GM12878 (cell line): Measurements from ENCODE around the gene GPER1. TPM values are rescaled to one million over a fixed set of nuclear protein-coding genes. Genes with fewer than 3 reads are reported as not detected.

ENCODE experiments used
- ATAC-seq: fragments of 200-7000 bp; cut with Tn5 transposase; 3 replicates; pipeline ENCODE4 v1.9.1; 2020; ENCODE audit warnings: mild to moderate bottlenecking, moderate library complexity
- BruUV-seq: library from RNA; stranded (reverse); fragments of 400-500 nt; replicated peaks from 2 replicates; lab custom pipeline; 2021; lab: Mats Ljungman, UMichigan
- CTCF ChIA-PET: fragments of 300-600 bp; sonication (Branson Sonifier 250); formaldehyde crosslinking; extraction: SDS; loops from one replicate; lab custom pipeline; 2021; ENCODE audit warnings: inconsistent platforms; lab: Yijun Ruan, JAX
- POLR2A ChIA-PET: fragments of 350-600 bp; formaldehyde crosslinking; extraction: SDS; loops from one replicate; lab custom pipeline; 2021; ENCODE audit warnings: inconsistent platforms; lab: Charles Lee
- RAD21 ChIA-PET: fragments of 300-600 bp; sonication (Branson Sonifier 250); formaldehyde crosslinking; loops from one replicate; lab custom pipeline; 2023; ENCODE audit warnings: antibody characterized with exemption; ENCODE audit not compliant: unreplicated experiment; lab: Charles Lee
- SMC1A ChIA-PET: fragments of 300-600 bp; sonication (Branson Sonifier 250); formaldehyde crosslinking; loops from one replicate; lab custom pipeline; 2023; ENCODE audit not compliant: unreplicated experiment, uncharacterized antibody; lab: Charles Lee
- DNase-seq: peaks from one replicate; pipeline ENCODE4 v3.0.0-alpha.2; 2011; ENCODE audit warnings: low read depth, low spot score
- FAIRE-seq: peaks from 3 replicates; lab custom pipeline; 2011; peaks lifted over from hg19 to GRCh38; lab: Jason Lieb, UNC
- H2AFZ ChIP-seq: 2 replicates; pipeline ENCODE4 v1.6.0; 2011; ENCODE audit warnings: low read depth, low read length, control low read depth; ENCODE audit not compliant: control insufficient read depth
- H3K27ac ChIP-seq: 2 replicates; pipeline ENCODE4 v1.5.1; 2011; ENCODE audit warnings: control low read depth; ENCODE audit not compliant: control insufficient read depth, insufficient read depth
- H3K27me3 ChIP-seq, 2 experiments: replicated peaks in 1 of 2; 2 replicates each; pipeline versions ENCODE4 v1.6.0 to v1.6.1; 2011; ENCODE audit warnings: low read length in 1 of 2; ENCODE audit not compliant: control insufficient read depth in 2 of 2, insufficient read depth in 2 of 2
- H3K36me3 ChIP-seq, 2 experiments: 2 replicates each; pipeline ENCODE4 v1.5.1; 2011; ENCODE audit warnings: low read length in 1 of 2; ENCODE audit not compliant: control insufficient read depth in 2 of 2, insufficient read depth in 2 of 2
- H3K4me1 ChIP-seq: 2 replicates; pipeline ENCODE4 v1.6.1; 2011; ENCODE audit warnings: mild to moderate bottlenecking, low read length, moderate library complexity, mixed read lengths; ENCODE audit not compliant: control insufficient read depth, insufficient read depth
- H3K4me2 ChIP-seq: 2 replicates; pipeline ENCODE4 v1.6.0; 2011; ENCODE audit warnings: control low read depth; ENCODE audit not compliant: control insufficient read depth, insufficient read depth
- H3K4me3 ChIP-seq: fragments of 200-600 bp; sonication (generic); 2 replicates; pipeline ENCODE4 v1.5.1; 2016
- H3K79me2 ChIP-seq: 2 replicates; pipeline ENCODE4 v1.6.0; 2011; ENCODE audit warnings: low read length; ENCODE audit not compliant: control insufficient read depth, insufficient read depth
- H3K9ac ChIP-seq: 2 replicates; pipeline ENCODE4 v1.8.0; 2011; ENCODE audit warnings: low read length, control low read depth, mixed read lengths; ENCODE audit not compliant: control insufficient read depth, insufficient read depth
- H3K9me3 ChIP-seq: replicated peaks from 3 replicates; pipeline ENCODE4 v1.5.1; 2011; ENCODE audit warnings: mild to moderate bottlenecking, low read length; ENCODE audit not compliant: control insufficient read depth, insufficient read depth
- H4K20me1 ChIP-seq: 2 replicates; pipeline ENCODE4 v1.6.0; 2011; ENCODE audit not compliant: control insufficient read depth, insufficient read depth
- CUX1 ChIP-seq: IDR thresholded peaks from 2 replicates; pipeline ENCODE4 v1.6.1; 2012; ENCODE audit warnings: improper control_type of control experiment, low read depth, low read length; ENCODE audit not compliant: insufficient replicate concordance
- EGR1 ChIP-seq, 2 experiments: IDR thresholded peaks; 1 replicate in 1 of 2; 2 replicates in 1 of 2; pipeline ENCODE4 v1.6.1; 2011 to 2012; ENCODE audit warnings: low read depth in 2 of 2, low read length in 2 of 2, borderline replicate concordance in 1 of 2, mild to moderate bottlenecking in 1 of 2, moderate library complexity in 1 of 2
- EZH2 ChIP-seq: IDR thresholded peaks from 2 replicates; pipeline ENCODE4 v1.6.1; 2012; ENCODE audit warnings: low read depth, mild to moderate bottlenecking, control low read depth, inconsistent platforms, low read length, borderline replicate concordance; ENCODE audit not compliant: control insufficient read depth
- FOXM1 ChIP-seq: IDR thresholded peaks from 2 replicates; pipeline ENCODE4 v1.6.1; 2012; ENCODE audit warnings: low read depth, mild to moderate bottlenecking, inconsistent platforms, low read length, moderate library complexity
- IKZF2 ChIP-seq, 2 experiments: fragments of 450-650 bp; IDR thresholded peaks; 2 replicates each; pipeline ENCODE4 v1.6.1; 2017; ENCODE audit warnings: mild to moderate bottlenecking in 2 of 2, moderate library complexity in 2 of 2
- IRF4 ChIP-seq: IDR thresholded peaks from 2 replicates; pipeline ENCODE4 v1.6.1; 2011; ENCODE audit warnings: low read depth, low read length
- MTA3 ChIP-seq: IDR thresholded peaks from 2 replicates; pipeline ENCODE4 v1.6.1; 2012; ENCODE audit warnings: low read length, inconsistent platforms, borderline replicate concordance
- RUNX3 ChIP-seq: IDR thresholded peaks from 2 replicates; pipeline ENCODE4 v1.6.1; 2012; ENCODE audit warnings: low read length, inconsistent platforms
- STAT1 ChIP-seq: fragments of 450-650 bp; conservative IDR thresholded peaks from 2 replicates; pipeline ENCODE4 v1.6.1; 2014; ENCODE audit warnings: antibody characterized with exemption, mild to moderate bottlenecking
- WGBS: methylation state at CpG from one replicate; pipeline ENCODE4 v1.1.6; 2016; ENCODE audit warnings: low lambda C conversion rate; ENCODE audit not compliant: insufficient replicate concordance, insufficient coverage; ENCODE audit errors: missing lambda C conversion rate; 5-methylcytosine and 5-hydroxymethylcytosine counted together
- in situ Hi-C: fragments of 300-500 bp; cut with MboI; formaldehyde crosslinking; loops from 9 replicates; pipeline ENCODE4 v1.14.3; 2018; ENCODE audit warnings: mixed read lengths
- intact Hi-C: fragments of 100-400 bp; cut with micrococcal nuclease; formaldehyde crosslinking; loops from one replicate; pipeline ENCODE4 v1.14.2; 2022; ENCODE audit not compliant: unreplicated experiment
- polyA plus RNA-seq, 11 experiments: library from polyadenylated mRNA; depleted of rRNA in 4 of 11; unstranded in 6 of 11; stranded (reverse) in 5 of 11; fragments of >200 nt; fragmentation: Nextera tagmentation in 4 of 11; fragmentation: Illumina TruSeq in 1 of 11; extraction: Ambion mirVana in 4 of 11; extraction: Trizol in 1 of 11; gene quantifications; 1 replicate in 1 of 11; 2 replicates in 10 of 11; pipeline versions ENCODE4 v1.2.1 to v1.2.3, GENCODE V29; 2011 to 2016; ENCODE audit warnings: inconsistent platforms in 2 of 11, missing spikeins in 2 of 11, low read depth in 1 of 11
- total RNA-seq, 4 experiments: library from RNA; depleted of rRNA in 3 of 4; stranded (reverse); fragments of >200 nt in 3 of 4; fragmentation: Illumina TruSeq in 1 of 4; extraction: Trizol in 1 of 4; gene quantifications; 2 replicates each; pipeline versions ENCODE4 v1.2.1 to v1.2.3, GENCODE V29; 2013 to 2021
- TF ChIP-seq, protein P1 (sequence below): fragments of 450-650 bp; IDR thresholded peaks from 2 replicates; pipeline ENCODE4 v1.6.1; 2017; ENCODE audit warnings: mild to moderate bottlenecking, low read depth, inconsistent platforms; ENCODE audit not compliant: poor library complexity, severe bottlenecking

GPER1 gene
- total and polyA plus RNA-seq, 10 of the 15 experiments (the other 5 are each of a cell fraction or from before 2014, with no cell fraction given): 0.03 to 6.5 (median 2.6) TPM

GRCh38 chr7:1123715-1124114 lies 35.8 kb downstream of the GPER1 start:
- Histone ChIP-seq H4K20me1 (no peaks in the 10 kb centered on the region), H3K4me1 (0 out of 2 replicates have a peak, but pooled peaks cover 3% of the 10 kb centered on the region), H3K9me3 (no peaks in the 10 kb centered on the region), H3K9ac (no peak overlapping the region), H3K4me3 (no peak overlapping the region), H3K4me2 (no peak overlapping the region), H3K79me2 (no peaks in the 10 kb centered on the region), H2AFZ (no peak overlapping the region), H3K27ac (no peak overlapping the region), H3K36me3 (peaks cover 7 to 9% of the 10 kb centered on the region in 2 experiments), H3K27me3 (no peaks in the 10 kb centered on the region)
- ChIA-PET SMC1A (no interaction called here), POLR2A (no interaction called here), RAD21 (no interaction called here), CTCF (interaction anchor here (1.6 kb wide), 1 partner anchor 20 kb away, joined by 5 read pairs; no protein-coding TSS in a partner anchor)
- WGBS: 96% methylated on average over 17 of the region's 17 CpGs
- DNase-seq: no peak
- no peak for FAIRE-seq
- no peak for ATAC-seq
- TF ChIP-seq STAT1 (no peak), EGR1 (IDR thresholded peaks at IDR 0.05; ENCODE audit: borderline replicate concordance in 1 of 2, low read depth in 2 of 2, low read length in 2 of 2) (no peak), EZH2 (no peak), RUNX3 (no peak), CUX1 (no peak), MTA3 (no peak), IKZF2 (IDR thresholded peaks at IDR 0.05) (no peak), IRF4 (no peak), FOXM1 (no peak)
- TF ChIP-seq, protein P1, sequence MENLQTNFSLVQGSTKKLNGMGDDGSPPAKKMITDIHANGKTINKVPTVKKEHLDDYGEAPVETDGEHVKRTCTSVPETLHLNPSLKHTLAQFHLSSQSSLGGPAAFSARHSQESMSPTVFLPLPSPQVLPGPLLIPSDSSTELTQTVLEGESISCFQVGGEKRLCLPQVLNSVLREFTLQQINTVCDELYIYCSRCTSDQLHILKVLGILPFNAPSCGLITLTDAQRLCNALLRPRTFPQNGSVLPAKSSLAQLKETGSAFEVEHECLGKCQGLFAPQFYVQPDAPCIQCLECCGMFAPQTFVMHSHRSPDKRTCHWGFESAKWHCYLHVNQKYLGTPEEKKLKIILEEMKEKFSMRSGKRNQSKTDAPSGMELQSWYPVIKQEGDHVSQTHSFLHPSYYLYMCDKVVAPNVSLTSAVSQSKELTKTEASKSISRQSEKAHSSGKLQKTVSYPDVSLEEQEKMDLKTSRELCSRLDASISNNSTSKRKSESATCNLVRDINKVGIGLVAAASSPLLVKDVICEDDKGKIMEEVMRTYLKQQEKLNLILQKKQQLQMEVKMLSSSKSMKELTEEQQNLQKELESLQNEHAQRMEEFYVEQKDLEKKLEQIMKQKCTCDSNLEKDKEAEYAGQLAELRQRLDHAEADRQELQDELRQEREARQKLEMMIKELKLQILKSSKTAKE: no peak
- in situ Hi-C loops (no loop called here), intact Hi-C loops (no loop called here)
- BruUV-seq: no TSS peak
